GM18951 (cell line): ENCODE results near the gene ITSN1.

Experiments used
- POLR2A ChIP-seq: IDR thresholded peaks from 4 replicates; pipeline ENCODE4 v1.6.1; 2011; ENCODE audit warnings: mild to moderate bottlenecking; ENCODE audit not compliant: insufficient read length, insufficient read depth; ENCODE audit errors: extremely low read depth
- in situ Hi-C: fragments of 300-500 bp; cut with MboI; formaldehyde crosslinking; loops from one replicate; pipeline ENCODE4 v1.12.0; 2022; ENCODE audit warnings: low sequenced_read_pairs, mixed read lengths, inconsistent platforms; ENCODE audit not compliant: unreplicated experiment

Gene ITSN1

DNA sequence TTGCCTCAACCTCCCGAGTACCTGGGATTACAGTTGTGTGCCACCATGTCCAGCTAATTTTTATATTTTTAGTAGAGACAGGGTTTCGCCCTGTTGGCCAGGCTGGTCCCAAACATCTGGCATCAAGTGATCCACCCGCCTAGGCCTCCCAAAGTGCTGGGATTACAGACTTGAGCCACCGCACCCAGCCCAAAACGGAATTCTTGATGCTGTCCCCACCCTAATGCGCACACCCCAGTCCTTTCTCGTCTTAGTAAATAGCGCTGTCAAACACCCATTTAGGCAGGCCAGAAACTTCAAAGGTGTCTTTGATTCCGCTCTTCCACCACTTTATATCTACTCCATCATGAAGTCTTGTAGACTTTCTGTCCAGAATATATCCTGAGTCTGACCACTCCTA, 35.1 kb downstream of the ITSN1 start:
- in situ Hi-C loops: no loop called here
- TF ChIP-seq POLR2A: no peak

DNA sequence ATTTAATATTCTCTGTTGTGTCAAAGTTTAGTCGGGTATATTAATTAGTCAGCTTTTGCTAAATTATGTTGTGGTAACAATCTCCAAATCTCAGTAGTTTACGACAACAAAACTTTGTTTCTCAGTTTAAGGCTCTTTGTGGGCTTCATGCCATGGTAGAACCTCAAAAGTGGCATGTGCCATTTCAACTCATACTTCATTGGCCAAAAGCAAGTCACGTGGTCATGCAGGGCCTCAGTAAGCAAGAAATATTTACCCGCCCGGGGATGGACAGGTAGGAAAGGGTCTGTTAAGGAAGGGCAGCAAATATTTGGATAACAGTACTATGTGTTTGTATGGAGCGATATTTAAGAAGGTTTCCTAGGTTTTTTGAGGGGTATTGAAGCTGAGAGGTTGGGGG, 38.6 kb downstream of the ITSN1 start:
- TF ChIP-seq POLR2A: no peak
- in situ Hi-C loops: no loop called here

DNA sequence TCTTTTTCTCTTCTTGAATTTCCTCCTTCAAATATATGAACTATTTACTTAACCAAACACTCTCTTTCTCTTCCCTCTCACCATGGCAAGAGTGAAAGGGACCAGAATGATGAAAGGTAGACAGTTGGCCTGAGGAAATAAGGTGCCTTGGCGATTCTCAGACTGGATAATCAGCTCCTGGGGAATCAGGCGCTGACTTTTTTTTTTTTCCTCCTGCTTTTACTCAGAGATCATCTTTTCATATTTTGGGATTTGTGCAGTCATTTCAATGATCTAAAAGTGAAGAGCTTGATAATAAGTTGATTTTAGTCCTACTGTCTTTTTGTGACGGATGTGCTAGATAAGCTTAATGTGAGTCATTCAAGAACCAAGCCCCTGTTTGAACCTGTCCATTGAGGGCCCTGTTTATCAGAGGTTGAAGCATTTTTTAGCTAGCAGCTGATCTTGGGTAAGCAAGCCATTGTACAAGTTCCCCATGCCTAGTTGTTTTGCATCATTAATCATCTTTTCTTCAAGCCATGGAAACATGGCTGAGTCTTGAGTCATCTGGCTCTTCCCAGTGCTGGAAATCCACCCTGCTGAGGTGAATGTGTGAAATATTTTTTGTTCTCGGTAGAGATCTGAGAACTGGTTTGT, 40.8 kb downstream of the ITSN1 start:
- no peak for TF ChIP-seq POLR2A
- in situ Hi-C loops: no loop called here

DNA sequence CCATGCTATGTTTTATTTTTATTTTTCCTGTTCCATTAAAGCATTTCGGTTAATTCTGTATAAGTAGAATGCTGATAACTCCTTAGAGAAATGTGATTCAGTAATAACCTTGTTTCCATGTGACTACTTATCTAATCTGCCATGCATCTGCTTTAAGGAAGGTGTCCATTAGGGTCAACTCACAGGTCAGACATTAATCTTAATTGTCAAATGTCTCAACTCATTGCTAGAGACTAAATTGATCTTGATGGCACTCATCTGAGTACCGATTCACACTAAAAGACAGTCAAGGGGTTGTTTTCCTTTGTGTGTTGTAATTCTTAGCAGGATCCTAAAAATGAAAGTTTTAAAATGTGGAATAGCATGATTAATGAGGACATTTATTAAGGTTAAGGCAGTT, 41.8 kb downstream of the ITSN1 start:
- TF ChIP-seq POLR2A: no peak
- in situ Hi-C loops: no loop called here

DNA sequence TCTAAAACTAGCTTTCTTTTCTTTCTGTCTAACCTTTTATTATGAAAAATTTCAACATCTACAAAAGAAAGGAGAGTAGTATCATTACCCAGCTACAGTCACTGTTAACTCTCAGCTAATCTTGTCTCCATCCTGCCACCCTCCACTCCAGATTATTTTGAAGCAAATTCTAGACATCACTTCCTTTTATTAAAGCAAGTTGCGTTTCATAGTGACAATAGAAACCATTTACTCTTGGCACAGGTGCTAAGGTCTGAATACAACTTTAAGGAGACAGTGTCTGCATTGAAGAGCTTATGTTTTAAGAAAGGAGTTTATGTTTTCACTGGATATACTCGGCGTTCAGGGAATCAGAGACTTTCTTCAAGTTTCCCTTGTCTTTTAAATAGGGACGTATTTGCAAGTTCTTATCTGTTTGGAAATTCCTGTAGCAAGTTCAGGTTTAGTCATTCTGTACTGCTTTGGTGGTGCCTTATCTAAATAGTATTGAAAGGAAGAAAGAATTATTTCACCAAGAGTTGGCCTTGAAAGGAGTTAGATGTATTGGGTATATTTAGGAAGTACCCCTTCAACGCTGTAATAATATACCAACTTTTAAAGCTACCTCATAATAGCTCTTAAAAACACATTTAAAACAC, 42.7 kb downstream of the ITSN1 start:
- TF ChIP-seq POLR2A: no peak
- in situ Hi-C loops: no loop called here

DNA sequence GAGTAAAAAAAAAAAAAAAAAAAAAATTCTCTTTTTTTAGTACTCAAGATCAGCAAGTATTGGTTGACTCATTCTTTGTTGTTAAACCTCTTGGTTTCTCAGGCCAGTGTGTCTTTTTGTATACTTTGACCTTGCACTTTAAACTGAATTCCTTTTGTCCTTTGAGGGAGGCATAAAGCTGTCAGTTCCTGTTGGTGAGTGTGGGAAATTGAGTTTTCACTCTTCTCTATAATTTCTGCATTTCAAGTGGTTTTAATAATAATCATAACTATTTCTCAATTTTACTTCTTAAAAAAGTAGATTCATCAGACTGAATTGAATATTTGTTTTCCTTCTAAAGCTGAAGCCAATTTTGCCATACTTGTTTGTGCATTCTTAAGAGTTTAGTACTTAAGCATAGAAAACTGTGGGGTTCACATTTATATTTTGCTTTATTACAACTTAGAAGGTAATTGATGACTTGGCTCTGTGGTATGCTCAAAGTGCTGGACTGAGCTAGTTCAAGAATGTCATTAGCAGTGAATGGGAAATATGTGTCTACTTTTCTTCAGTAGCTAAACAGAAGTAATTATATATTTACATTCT, 43.4 kb downstream of the ITSN1 start:
- in situ Hi-C loops: no loop called here
- no peak for TF ChIP-seq POLR2A

DNA sequence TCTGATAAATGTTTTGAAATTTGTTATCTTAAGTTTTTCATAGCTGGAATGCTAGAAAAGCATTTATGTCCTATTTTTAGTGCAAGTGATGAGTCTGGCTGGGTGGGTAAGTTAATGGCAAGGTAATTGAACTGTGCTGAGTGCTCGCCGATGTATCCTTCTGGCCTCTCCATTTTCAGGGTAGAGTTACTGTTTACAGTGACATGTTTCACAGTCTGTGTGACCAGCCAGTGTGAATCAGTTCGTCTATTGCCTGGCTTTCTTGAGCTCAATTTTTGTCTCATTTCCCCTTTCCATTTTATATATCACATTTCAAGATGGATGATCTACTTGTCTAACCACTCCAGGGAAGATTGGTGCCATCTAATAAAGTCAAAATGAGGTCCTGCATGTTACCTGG, 44.1 kb downstream of the ITSN1 start:
- in situ Hi-C loops: no loop called here

DNA sequence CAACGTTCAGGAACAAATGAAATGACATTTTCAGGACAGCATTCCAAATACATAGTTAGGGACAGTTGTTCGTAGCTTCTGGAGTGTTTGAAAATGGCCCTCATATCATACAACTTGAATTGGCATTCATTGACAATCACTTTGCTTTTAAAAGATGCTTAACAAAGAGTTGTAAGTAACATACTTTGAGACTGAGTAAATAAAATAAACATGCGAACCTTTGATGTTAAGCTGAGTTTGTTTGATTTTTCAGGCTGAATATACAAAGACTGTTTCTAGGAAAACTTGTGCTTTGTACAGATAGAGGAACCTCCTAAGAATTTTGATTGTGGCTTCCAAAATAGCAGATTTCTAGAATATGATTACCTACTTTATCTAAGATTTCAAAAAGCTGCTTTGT, 45.3 kb downstream of the ITSN1 start:
- TF ChIP-seq POLR2A: no peak
- in situ Hi-C loops: no loop called here

More for the DNA sequence above, 44.1 kb downstream of the ITSN1 start:
- TF ChIP-seq POLR2A: no peak

DNA sequence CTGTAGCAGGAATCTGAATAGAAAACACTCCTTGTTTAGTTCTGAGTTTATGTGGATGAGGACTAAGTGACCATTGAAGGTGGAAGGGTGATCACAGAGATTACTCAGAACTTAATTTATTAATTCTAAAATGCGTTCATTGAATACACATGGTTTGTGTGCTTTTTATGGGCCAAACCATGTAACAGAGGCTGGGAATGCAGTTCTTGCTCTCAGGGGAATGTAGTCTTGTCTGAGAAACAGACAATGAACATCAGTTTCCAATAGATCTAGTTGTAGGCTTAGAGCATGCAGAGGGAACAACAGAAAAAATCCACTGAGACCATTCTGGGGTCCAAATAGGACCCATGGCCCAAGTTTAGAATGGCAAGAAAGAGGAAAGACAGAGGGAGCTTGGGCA, 46.1 kb downstream of the ITSN1 start:
- in situ Hi-C loops: no loop called here
- no peak for TF ChIP-seq POLR2A

DNA sequence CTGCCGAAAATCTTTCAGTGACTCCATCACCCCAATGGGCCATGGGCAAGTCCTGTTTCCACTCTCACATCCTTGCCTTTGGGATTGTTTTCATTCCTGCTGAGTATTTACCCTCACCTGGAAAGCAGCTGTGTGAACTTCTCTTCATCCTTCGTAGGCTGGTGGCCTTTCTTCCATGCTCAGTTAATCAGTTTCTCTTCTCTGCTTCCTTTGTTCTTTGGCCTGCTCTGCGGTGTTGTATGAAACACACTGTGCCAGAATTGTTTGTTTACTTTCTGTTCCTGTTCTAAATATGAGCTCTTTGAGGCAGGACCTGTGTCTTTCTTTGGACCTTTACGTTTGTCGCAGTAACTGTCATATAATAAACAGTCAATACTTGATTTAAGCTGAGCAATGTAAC, 48.6 kb downstream of the ITSN1 start:
- in situ Hi-C loops: no loop called here

DNA sequence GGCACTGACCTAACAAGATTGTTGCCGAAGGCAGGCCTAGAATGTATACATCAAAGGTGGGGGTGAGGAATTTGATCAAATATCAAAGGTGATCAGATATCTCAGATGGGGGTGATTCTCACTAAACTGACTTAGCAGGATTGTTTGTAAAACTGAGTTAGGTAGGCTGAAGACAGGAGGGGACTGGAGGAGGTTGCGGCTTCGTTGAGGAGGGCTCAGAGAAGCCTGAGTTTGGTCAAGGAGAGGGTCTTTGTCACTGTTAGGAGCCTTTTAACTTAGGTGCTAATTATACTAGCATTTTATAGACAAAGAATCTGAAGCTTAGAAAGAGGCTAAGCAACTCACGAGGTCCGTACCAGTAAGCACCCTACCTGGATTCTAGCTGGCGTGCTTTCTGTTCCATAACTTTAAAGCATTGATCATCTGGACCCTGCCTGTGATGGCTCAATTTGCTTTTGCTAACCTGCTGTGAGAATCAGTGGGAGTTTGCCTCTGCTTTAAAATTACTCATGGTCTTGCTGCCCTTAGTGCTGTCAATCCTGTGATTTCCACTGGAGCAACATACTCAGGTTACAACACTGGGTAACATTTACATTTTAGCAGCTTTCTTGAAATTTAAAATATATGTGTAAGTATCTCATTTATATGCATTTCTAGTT, 49.8 kb downstream of the ITSN1 start:
- in situ Hi-C loops: no loop called here

More for the DNA sequence above, 48.6 kb downstream of the ITSN1 start:
- no peak for TF ChIP-seq POLR2A

DNA sequence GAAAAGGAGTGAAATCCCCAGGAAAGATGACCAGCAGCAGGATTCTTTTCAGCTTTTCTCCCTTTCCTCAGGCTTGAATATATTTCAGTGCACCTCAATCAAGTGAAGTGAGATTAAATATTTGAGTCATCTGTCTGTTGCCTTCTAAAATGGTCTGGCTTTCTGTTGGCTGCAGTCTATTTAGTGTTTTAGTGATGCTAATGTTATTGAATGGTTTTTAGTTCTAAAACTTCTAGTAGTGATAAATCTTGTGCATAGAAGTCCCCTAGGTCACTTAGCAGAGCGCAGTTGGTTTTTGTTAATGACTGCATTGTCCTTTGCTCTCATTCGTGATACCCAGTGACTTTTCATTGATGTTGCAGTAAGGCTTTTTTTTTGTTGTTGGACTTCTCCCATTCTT, 53.5 kb downstream of the ITSN1 start:
- in situ Hi-C loops: no loop called here
- TF ChIP-seq POLR2A: no peak

More for the DNA sequence above, 49.8 kb downstream of the ITSN1 start:
- no peak for TF ChIP-seq POLR2A

DNA sequence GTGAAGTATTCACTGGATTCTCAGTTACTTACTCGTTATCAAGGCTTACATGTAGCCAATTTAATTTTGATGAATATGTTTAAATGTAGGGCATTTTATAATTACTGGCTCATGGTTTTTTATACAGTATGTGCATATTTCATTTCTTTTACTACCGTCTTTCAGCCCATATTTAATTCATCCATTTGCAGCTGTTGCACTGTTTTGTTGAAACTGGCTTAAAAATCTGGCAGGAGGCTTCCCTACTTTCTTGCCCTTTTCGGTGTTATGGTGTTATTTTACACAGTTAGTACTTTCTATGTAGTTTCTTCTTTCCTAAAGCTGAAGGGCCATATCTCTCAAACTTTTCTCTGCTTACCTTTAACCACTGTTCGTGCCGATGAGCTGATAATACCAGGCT, 54.2 kb downstream of the ITSN1 start:
- in situ Hi-C loops: no loop called here

More for the DNA sequence above, 54.2 kb downstream of the ITSN1 start:
- no peak for TF ChIP-seq POLR2A
